ENCODE data around the gene NCKAP5.

The NCKAP5 gene

DNA sequence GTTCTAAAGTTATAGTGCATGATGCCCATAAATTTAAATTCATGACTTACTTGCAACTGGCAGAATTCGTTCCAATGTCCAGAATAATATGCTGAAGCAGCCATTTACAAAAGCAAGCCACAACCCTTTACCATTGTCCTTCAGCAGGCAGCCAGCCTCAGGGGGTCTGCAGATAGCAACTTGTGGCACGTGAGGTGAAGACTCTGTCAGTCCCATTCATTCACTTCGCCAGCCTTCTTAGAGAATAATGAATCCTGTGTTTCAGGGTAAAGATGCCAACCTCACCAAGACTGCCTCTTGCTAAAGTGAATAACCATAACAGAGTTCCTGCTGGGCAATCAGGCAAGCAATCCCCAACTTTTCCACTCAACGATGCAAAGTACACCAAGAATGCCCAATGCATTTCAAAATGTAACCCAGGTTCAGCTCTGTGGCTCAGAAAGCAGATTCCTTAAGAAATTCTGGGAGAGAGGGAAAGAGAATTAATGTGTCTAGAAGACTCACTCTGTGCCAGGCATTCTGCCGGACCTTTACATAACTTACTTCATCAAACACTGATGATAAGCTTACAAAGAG is 315.4 kb downstream of the NCKAP5 start:
- Histone ChIP-seq H4K8ac (ENCODE audit: low read depth, low read length) (no peak overlapping the region), H3K9me3 (replicated peaks in 1 of 2; ENCODE audit: control insufficient read depth in 2 of 2, insufficient read depth in 1 of 2, low read depth in 1 of 2, low read length in 2 of 2) (no peaks in the 10 kb centered on the region), H3K27me3 (ENCODE audit: control insufficient read depth in 3 of 3, insufficient read depth in 3 of 3, low read depth in 1 of 3, low read length in 3 of 3) (no peaks in the 10 kb centered on the region), H2AFZ (ENCODE audit: low read length) (no peak overlapping the region), H3K79me1 (ENCODE audit: low read depth, low read length) (no peaks in the 10 kb centered on the region), H3K14ac (ENCODE audit: low read length) (no peak overlapping the region), H3K4me1 (ENCODE audit: control insufficient read depth in 2 of 2, insufficient read depth in 1 of 2, low read depth in 1 of 2, low read length in 2 of 2) (peaks cover 4 to 8% of the 10 kb centered on the region in 2 donors), H2BK12ac (ENCODE audit: low read length) (no peak overlapping the region), H3K36me3 (replicated peaks in 1 of 2; ENCODE audit: control insufficient read depth in 2 of 2, insufficient read depth in 2 of 2, low read length in 2 of 2) (peaks cover 0 to 37% of the 10 kb centered on the region in 2 donors), H2BK15ac (ENCODE audit: low read length) (no peak overlapping the region), H3K9ac (ENCODE audit: low read depth, low read length, poor library complexity) (no peak overlapping the region), H3K27ac (replicated peaks; ENCODE audit: low read length) (no peak overlapping the region), H3K4me2 (ENCODE audit: insufficient read depth, low read length, poor library complexity, severe bottlenecking) (no peak overlapping the region), H4K91ac (ENCODE audit: low read depth, low read length, poor library complexity) (no peak overlapping the region), H2AK5ac (ENCODE audit: low read depth, low read length) (no peak overlapping the region), H3K18ac (ENCODE audit: low read length) (no peak overlapping the region), H3K23ac (ENCODE audit: low read depth, low read length, poor library complexity) (no peak overlapping the region), H2BK5ac (ENCODE audit: low read length) (no peak overlapping the region), H3K4me3 (ENCODE audit: low read length in 2 of 2) (no peak overlapping the region), H2BK120ac (ENCODE audit: low read depth, low read length) (no peak overlapping the region), H3K4ac (ENCODE audit: low read length) (no peak overlapping the region)
- no peak for DNase-seq (ENCODE audit: low spot score)
- WGBS, 2 donors (ENCODE audit: extremely low coverage in 2 of 2, insufficient read length in 2 of 2, insufficient replicate concordance in 1 of 2), result no CpG with 5 or more reads among the region's 5 CpGs

DNA sequence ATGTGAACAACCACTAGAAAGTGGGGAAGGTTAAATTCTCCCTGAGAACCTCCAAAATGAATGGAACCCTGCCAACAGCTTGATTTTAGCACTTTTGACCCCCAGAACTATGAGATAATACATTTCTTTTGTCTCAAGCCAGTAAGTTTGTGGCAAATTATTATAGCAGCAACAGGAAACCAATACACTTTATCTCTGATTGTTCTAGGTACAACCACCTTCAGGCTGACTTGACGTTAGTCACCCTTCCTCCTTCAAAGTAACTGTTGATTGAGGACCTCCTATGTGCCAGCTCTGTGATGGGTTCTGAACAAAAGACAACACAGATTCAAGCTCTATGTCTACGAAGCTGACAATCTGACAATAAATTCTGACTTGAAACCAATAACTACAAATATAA is 318.9 kb downstream of the NCKAP5 start:
- Histone ChIP-seq H3K27me3 (ENCODE audit: control insufficient read depth in 3 of 3, insufficient read depth in 3 of 3, low read depth in 1 of 3, low read length in 3 of 3) (no peaks in the 10 kb centered on the region), H2BK5ac (ENCODE audit: low read length) (no peak overlapping the region), H3K14ac (ENCODE audit: low read length) (no peak overlapping the region), H3K4ac (ENCODE audit: low read length) (no peak overlapping the region), H3K23ac (ENCODE audit: low read depth, low read length, poor library complexity) (no peak overlapping the region), H3K27ac (replicated peaks; ENCODE audit: low read length) (no peak overlapping the region), H3K9ac (ENCODE audit: low read depth, low read length, poor library complexity) (no peak overlapping the region), H4K91ac (ENCODE audit: low read depth, low read length, poor library complexity) (no peak overlapping the region), H3K4me2 (ENCODE audit: insufficient read depth, low read length, poor library complexity, severe bottlenecking) (no peak overlapping the region), H2AK5ac (ENCODE audit: low read depth, low read length) (no peak overlapping the region), H3K4me1 (ENCODE audit: control insufficient read depth in 2 of 2, insufficient read depth in 1 of 2, low read depth in 1 of 2, low read length in 2 of 2) (peaks cover 2 to 4% of the 10 kb centered on the region in 2 donors), H3K9me3 (replicated peaks in 1 of 2; ENCODE audit: control insufficient read depth in 2 of 2, insufficient read depth in 1 of 2, low read depth in 1 of 2, low read length in 2 of 2) (no peaks in the 10 kb centered on the region), H2AFZ (ENCODE audit: low read length) (no peak overlapping the region), H4K8ac (ENCODE audit: low read depth, low read length) (no peak overlapping the region), H2BK12ac (ENCODE audit: low read length) (no peak overlapping the region), H2BK15ac (ENCODE audit: low read length) (no peak overlapping the region), H3K36me3 (replicated peaks in 1 of 2; ENCODE audit: control insufficient read depth in 2 of 2, insufficient read depth in 2 of 2, low read length in 2 of 2) (peaks cover 0 to 47% of the 10 kb centered on the region in 2 donors), H3K18ac (ENCODE audit: low read length) (no peak overlapping the region), H3K4me3 (ENCODE audit: low read length in 2 of 2) (no peak overlapping the region), H3K79me1 (ENCODE audit: low read depth, low read length) (no peaks in the 10 kb centered on the region), H2BK120ac (ENCODE audit: low read depth, low read length) (no peak overlapping the region)
- no peak for DNase-seq (ENCODE audit: low spot score)
- no CpG with 5 or more reads among the region's 2 CpGs for WGBS, 2 donors (ENCODE audit: extremely low coverage in 2 of 2, insufficient read length in 2 of 2, insufficient replicate concordance in 1 of 2)

DNA sequence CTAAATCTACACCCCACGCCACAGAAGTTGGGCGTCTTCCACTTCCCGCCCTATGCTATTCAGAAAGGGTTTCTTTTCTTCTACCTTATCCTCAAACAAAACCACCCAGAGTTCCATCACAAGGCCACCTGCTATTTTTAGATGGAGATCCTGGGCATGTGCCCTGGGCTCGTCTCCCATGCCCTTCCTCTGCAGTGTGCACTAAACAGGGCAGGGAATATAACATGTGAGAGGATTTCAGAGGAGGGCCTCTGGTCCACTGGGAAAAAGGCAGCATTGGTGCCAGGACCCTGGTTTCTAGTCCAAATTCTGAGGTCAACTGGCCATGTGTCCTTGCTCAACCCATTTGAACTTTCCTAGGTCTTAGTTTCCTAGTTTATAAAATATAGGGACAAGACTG is 320.0 kb downstream of the NCKAP5 start:
- Histone ChIP-seq H2BK5ac (ENCODE audit: low read length) (no peak overlapping the region), H4K91ac (ENCODE audit: low read depth, low read length, poor library complexity) (no peak overlapping the region), H3K18ac (ENCODE audit: low read length) (no peak overlapping the region), H4K8ac (ENCODE audit: low read depth, low read length) (no peak overlapping the region), H3K36me3 (replicated peaks in 1 of 2; ENCODE audit: control insufficient read depth in 2 of 2, insufficient read depth in 2 of 2, low read length in 2 of 2) (peaks cover 0 to 40% of the 10 kb centered on the region in 2 donors), H3K14ac (ENCODE audit: low read length) (no peak overlapping the region), H3K4me1 (ENCODE audit: control insufficient read depth in 2 of 2, insufficient read depth in 1 of 2, low read depth in 1 of 2, low read length in 2 of 2) (peaks cover 2 to 4% of the 10 kb centered on the region in 2 donors), H3K9ac (ENCODE audit: low read depth, low read length, poor library complexity) (no peak overlapping the region), H2BK12ac (ENCODE audit: low read length) (no peak overlapping the region), H3K4me2 (ENCODE audit: insufficient read depth, low read length, poor library complexity, severe bottlenecking) (no peak overlapping the region), H2BK120ac (ENCODE audit: low read depth, low read length) (no peak overlapping the region), H2BK15ac (ENCODE audit: low read length) (no peak overlapping the region), H3K27ac (replicated peaks; ENCODE audit: low read length) (no peak overlapping the region), H2AK5ac (ENCODE audit: low read depth, low read length) (no peak overlapping the region), H3K9me3 (replicated peaks in 1 of 2; ENCODE audit: control insufficient read depth in 2 of 2, insufficient read depth in 1 of 2, low read depth in 1 of 2, low read length in 2 of 2) (no peaks in the 10 kb centered on the region), H3K27me3 (ENCODE audit: control insufficient read depth in 3 of 3, insufficient read depth in 3 of 3, low read depth in 1 of 3, low read length in 3 of 3) (no peaks in the 10 kb centered on the region), H3K4ac (ENCODE audit: low read length) (no peak overlapping the region), H3K79me1 (ENCODE audit: low read depth, low read length) (no peaks in the 10 kb centered on the region), H2AFZ (ENCODE audit: low read length) (no peak overlapping the region), H3K23ac (ENCODE audit: low read depth, low read length, poor library complexity) (no peak overlapping the region), H3K4me3 (ENCODE audit: low read length in 2 of 2) (no peak overlapping the region)
- WGBS, 2 donors (ENCODE audit: extremely low coverage in 2 of 2, insufficient read length in 2 of 2, insufficient replicate concordance in 1 of 2), result no CpG with 5 or more reads among the region's 4 CpGs
- no peak for DNase-seq (ENCODE audit: low spot score)

GRCh38 chr2:133247631-133248030 is 320.6 kb downstream of the NCKAP5 start:
- H3K4me1 ChIP-seq (ENCODE audit: control insufficient read depth in 2 of 2, insufficient read depth in 1 of 2, low read depth in 1 of 2, low read length in 2 of 2), result peaks cover 0 to 4% of the 10 kb centered on the region in 2 donors

More at GRCh38 chr2:133247631-133248030, 320.6 kb downstream of the NCKAP5 start:
- H3K4ac ChIP-seq (ENCODE audit: low read length), result no peak overlapping the region
- H3K9ac ChIP-seq (ENCODE audit: low read depth, low read length, poor library complexity), result no peak overlapping the region
- DNase-seq (ENCODE audit: low spot score), result no peak
- H3K79me1 ChIP-seq (ENCODE audit: low read depth, low read length), result no peaks in the 10 kb centered on the region
- no peak overlapping the region for H3K27ac ChIP-seq (replicated peaks; ENCODE audit: low read length)
- H2BK12ac ChIP-seq (ENCODE audit: low read length), result no peak overlapping the region
- no peak overlapping the region for H3K14ac ChIP-seq (ENCODE audit: low read length)
- no peaks in the 10 kb centered on the region for H3K9me3 ChIP-seq (replicated peaks in 1 of 2; ENCODE audit: control insufficient read depth in 2 of 2, insufficient read depth in 1 of 2, low read depth in 1 of 2, low read length in 2 of 2)
- no peak overlapping the region for H2BK15ac ChIP-seq (ENCODE audit: low read length)
- no peak overlapping the region for H3K4me2 ChIP-seq (ENCODE audit: insufficient read depth, low read length, poor library complexity, severe bottlenecking)
- no peak overlapping the region for H2AK5ac ChIP-seq (ENCODE audit: low read depth, low read length)
- H3K36me3 ChIP-seq (replicated peaks in 1 of 2; ENCODE audit: control insufficient read depth in 2 of 2, insufficient read depth in 2 of 2, low read length in 2 of 2), result peaks cover 0 to 36% of the 10 kb centered on the region in 2 donors
- no peak overlapping the region for H3K4me3 ChIP-seq (ENCODE audit: low read length in 2 of 2)
- no CpG with 5 or more reads among the region's 2 CpGs for whole genome bisulfite sequencing, 2 donors (ENCODE audit: extremely low coverage in 2 of 2, insufficient read length in 2 of 2, insufficient replicate concordance in 1 of 2)
- H3K18ac ChIP-seq (ENCODE audit: low read length), result no peak overlapping the region
- H2AFZ ChIP-seq (ENCODE audit: low read length), result no peak overlapping the region
- H3K23ac ChIP-seq (ENCODE audit: low read depth, low read length, poor library complexity), result no peak overlapping the region
- no peak overlapping the region for H4K8ac ChIP-seq (ENCODE audit: low read depth, low read length)
- no peak overlapping the region for H2BK5ac ChIP-seq (ENCODE audit: low read length)
- H2BK120ac ChIP-seq (ENCODE audit: low read depth, low read length), result no peak overlapping the region
- H4K91ac ChIP-seq (ENCODE audit: low read depth, low read length, poor library complexity), result no peak overlapping the region
- no peaks in the 10 kb centered on the region for H3K27me3 ChIP-seq (ENCODE audit: control insufficient read depth in 3 of 3, insufficient read depth in 3 of 3, low read depth in 1 of 3, low read length in 3 of 3)
